T-helper 1 cell treated with Interleukin-12 subunit alpha and Interleukin-12 subunit beta and Interleukin-4 antibody, amounts not matched to agents 30 ng/mL and 1 ng/mL, for 36 hours (primary cell): ENCODE measurements around the gene AGAP1. TPM values are rescaled to one million over a fixed set of nuclear protein-coding genes. Genes with fewer than 3 reads are reported as not detected.

Experiments
- intact Hi-C: fragments of 100-400 bp; cut with micrococcal nuclease; formaldehyde crosslinking; loops from one replicate; pipeline ENCODE4 v1.15.1; 2024
- total RNA-seq: library from RNA; stranded (reverse); gene quantifications from 2 replicates; pipeline ENCODE4 v1.2.3, GENCODE V29; 2022

AGAP1 gene
- total RNA-seq, 1 donor from 2014 or later, result 2.7 TPM

DNA sequence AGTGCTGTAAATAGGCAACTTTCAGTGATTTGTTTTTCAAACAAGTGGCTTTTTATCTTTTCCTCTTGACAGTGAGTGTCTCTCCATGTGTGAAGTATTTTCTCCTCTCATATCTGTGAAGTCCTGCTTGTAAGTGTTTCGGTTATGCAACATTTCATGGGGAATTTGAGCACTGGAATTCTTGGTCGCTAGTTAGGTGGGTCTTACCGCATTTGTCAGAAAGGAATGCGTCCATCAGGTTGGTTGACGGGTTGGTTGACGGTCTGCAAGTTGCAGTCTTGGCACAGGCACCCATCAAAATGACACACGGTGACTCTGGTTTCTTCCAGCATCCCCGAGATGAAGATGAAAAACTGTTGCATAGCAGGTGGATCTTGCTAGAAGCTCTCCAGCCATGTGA, 109.8 kb downstream of the AGAP1 start:
- intact Hi-C loops, result no loop called here

DNA sequence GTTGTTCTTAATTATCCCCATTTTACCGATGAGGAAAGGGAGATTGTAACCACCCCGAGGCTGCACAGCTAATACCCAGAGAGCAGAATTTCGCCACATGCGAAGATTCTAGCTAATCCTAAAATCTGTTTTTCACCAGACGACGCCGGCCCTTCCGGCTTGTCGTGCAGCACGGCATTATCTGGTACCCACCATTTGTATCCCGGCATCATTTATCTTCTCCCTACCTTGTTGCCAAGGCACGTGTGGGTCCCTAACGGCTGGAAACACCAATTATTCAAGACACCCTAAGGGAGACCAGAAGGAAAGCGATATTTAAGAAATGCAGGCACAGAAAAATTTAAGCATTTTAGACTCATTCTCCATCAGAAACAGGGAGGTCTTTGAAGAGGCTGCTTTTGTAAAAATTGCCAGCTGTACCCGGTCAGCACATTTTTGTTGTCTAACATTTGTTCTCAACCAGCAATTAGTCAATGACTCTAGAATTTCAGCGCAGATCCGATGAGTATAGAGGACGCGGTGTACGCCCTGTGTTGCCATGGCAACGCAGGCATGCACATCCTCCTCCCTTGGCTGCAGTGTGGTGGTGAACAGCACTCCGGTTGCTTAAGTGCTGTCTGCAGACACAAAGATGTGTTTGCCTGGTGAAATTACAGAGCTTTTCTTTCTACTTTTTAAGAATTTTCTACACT, 111.6 kb downstream of the AGAP1 start:
- intact Hi-C loops, result no loop called here

DNA sequence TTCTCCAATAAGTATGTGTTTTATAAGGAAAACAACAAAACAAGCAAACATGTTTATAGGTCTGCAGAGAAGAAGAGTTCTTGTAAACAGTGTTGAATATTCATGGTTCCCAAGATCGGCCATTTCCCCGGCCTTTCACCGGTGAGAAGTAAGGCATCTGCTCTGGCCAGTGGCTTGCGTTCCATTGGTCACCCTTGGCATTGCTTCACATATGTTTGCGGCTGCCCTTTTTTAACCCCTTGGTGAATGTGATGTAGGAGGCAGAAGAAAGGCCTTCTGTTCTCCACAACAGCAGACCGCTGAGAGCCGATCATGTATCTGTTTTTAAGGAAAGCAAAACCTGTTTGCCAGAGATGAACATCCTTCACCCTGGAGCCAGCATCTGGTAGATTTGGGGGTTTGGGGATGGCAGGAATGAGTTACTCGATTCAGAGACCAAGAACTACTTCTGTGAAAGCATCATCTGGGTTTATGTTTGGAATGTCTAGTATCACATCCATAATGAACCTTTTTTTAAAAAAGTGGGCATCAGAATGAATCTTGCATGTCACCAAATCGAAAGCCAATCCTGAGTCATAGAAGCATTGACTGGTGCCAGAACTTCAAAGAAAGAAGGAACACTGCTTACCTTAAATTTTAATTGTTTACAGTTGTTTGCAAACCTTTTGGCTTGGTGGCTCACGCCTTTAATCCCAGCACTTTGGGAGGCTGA, 112.3 kb downstream of the AGAP1 start:
- intact Hi-C loops, result no loop called here

GRCh38 chr2:235607546-235608199, 113.8 kb downstream of the AGAP1 start:
- intact Hi-C loops, result no loop called here

DNA sequence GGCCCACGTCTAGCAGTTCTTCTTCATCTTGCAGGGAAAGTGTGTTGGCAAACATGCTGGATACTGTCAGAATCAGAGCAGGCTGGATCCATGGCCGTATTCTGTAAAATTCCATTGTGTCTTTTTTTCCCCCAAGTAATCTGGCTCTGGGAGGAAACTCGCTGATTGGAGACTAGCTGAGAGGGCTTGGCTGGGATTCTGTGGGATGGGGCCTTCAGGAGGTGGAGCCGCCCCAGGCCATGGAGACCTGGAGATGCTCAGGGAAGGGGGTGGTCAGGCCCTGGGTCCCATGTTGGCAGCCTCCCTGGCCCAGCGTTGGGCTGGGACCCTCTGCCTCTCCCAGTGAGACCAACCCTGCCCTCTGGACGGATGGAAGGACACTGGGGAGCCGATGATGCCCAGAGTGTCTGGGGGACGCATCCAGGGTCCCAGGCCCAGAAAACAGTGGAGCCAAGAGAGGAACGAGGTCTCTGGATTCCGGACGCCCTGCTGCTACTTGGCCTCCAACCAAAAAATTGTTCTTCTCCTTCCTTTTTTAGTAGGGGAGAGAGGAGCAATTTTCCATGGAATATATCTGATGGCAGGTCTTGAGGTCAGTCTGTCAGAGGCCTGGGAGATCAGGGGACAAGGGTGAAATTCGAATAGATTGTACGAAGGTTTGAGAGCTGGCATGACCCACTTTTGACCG, 114.5 kb downstream of the AGAP1 start:
- intact Hi-C loops, result no loop called here

DNA sequence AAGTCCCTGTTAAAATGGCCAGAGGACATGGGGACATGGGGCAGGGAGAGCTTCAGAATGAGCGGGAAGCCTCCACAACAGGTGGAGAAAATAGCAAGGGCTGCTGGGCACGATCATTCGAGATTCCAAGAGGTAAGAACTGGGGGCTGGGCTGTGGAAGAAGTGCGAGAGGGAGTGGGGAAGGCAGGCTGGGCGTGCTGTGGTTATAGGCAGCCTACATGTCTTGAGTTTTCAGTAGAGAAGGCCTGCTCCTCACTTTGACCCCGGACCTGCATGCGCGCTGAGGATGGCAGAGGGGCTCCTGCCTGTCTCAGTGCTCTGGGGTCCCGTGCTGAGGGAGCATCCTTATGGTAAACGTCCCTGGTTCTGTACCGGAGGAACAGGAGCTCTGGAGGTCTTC, 115.5 kb downstream of the AGAP1 start:
- intact Hi-C loops, result no loop called here

- intact Hi-C loops, result no loop called here
Observed at GRCh38 chr2:235609746-235610145, 115.9 kb downstream of the AGAP1 start.

DNA sequence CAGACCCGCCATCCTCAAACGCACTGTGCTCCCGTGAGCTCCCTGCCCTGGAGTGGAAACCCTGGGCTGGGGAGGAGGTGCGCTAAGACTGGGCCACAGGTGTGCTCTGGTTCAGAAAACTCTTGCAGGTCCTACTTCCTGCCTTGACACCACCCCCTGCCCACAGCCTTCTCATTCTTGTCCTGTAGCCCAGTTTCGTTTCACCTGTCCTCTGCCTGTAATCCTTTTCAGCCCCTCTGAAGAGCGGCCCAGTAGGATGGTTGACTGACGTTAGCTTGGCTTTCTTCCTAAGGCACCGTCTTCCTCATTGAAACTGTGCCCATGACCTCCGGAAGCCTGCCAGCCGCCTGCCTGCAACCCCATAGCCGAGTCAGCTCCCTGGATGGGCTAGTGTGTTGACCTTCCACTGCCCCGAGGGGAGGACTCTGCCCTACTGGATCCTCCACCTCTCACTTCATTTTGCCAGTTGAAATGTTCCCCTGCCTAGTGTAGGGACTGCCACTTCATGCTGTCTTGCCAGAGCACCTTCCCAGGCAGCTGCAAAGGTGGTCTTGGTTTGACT, 116.9 kb downstream of the AGAP1 start:
- intact Hi-C loops, result no loop called here

- intact Hi-C loops, result no loop called here
Observed at GRCh38 chr2:235611349-235611748, 117.5 kb downstream of the AGAP1 start.

DNA sequence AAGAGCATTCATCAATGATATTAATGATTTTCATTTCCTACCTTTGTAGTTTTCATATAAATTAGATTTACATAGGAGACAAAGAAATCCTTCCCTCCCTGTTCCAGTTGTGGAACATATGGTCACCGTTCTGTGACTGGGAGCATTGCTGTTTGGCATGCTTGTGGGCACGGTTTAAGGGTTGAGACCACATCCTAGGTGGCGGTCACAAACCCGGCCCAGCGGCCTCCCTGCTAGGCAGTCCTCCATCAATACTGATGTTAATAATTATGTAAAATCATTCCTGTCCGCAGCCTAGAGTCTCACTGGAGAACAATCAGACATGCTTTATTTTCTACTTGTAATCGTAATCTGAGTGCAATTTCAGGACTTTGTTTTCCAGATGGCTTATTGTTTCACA, 117.9 kb downstream of the AGAP1 start:
- intact Hi-C loops, result no loop called here

DNA sequence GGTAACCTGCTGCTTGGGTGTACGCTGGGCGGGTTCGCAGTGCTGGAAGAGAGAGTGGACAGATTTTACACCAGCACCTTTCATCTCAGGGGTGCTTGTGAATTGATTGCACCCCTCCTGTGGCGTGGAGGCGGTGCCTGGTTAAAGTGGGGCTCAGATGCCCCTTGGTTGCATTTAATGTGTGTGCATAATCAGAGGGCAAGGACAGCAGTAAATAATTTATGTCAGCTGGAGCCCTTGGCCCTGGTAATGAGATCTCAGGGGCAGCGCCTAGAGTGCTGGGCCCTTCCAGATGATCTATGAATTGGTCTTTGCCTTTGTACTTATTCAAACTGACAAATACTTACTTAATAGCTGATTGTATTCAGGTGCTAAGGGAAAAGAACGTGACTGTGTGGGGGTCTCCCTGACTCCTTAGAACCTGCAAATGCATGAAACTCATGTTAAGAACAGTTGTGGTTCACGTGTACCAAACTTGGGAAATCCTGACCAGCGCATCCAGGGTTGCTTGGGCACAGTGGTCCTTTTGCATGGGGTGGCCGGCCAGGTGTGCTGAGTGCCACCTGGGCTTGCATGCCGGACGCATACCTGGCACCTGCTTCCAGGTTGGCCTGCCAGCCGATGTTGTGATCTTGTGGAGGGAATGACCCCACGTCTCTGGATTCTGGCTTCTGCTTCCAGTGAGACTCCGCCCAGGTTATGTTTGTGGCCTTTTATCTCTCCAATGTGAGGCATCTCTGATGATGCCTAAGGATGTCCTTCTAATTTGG, 118.5 kb downstream of the AGAP1 start:
- intact Hi-C loops, result no loop called here

- intact Hi-C loops, result no loop called here
Observed at GRCh38 chr2:235613649-235614048, 119.8 kb downstream of the AGAP1 start.

GRCh38 chr2:235614176-235614860, 120.5 kb downstream of the AGAP1 start:
- intact Hi-C loops, result no loop called here

GRCh38 chr2:235614900-235615712, 121.3 kb downstream of the AGAP1 start:
- intact Hi-C loops, result no loop called here

GRCh38 chr2:235616885-235617284, 123.0 kb downstream of the AGAP1 start:
- intact Hi-C loops, result no loop called here

DNA sequence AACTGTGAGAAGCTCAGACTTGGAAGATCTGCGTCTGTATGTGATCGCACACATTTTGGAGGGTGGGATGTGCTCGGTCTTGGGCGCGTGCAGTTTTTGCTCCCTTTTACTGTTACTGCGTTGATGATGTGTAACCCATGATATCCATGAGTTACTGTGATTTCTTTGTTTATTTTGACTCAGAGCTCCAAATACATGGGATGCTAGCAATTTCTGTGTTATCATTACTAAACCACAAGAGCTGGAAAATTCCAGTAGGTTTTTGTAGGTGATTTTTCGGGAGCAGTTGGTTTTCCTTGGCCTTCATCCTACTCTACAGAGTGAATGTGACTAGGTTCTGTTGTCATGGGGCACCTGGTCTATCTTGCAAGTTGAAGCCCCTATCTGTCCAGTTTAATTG, 124.2 kb downstream of the AGAP1 start:
- intact Hi-C loops, result no loop called here

GRCh38 chr2:235619544-235619943, 125.7 kb downstream of the AGAP1 start:
- intact Hi-C loops, result no loop called here

DNA sequence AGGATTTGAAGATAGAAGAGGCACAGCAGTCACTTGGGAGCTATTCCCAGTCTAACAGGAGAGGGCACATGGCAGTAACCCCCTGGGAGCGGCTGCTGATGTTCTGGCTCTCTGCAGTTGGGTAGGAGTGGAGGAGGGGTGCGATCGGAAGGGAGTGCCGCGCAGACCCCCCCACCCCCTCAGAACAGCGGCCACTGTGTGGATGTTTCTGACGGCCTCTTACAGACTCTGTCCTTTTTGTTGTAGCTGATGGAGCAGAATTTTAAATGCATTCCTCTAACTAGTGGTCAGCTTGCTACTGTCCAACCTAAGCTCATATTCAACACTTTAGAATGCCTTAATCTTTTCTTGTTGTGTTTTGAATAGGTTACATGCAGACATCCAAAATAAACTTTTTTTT, 127.9 kb downstream of the AGAP1 start:
- intact Hi-C loops, result no loop called here

- intact Hi-C loops, result no loop called here
Observed at GRCh38 chr2:235623111-235623510, 129.3 kb downstream of the AGAP1 start.
